GM19193 (cell line): ENCODE measurements around the gene KLK7.

Experiments
- POLR2A ChIP-seq: IDR thresholded peaks from 4 replicates; pipeline ENCODE4 v1.6.1; 2011; ENCODE audit not compliant: insufficient read depth, insufficient read length; ENCODE audit errors: extremely low read depth

KLK7 gene

GRCh38 chr19:50983625-50984292, at the start of gene KLK7:
Gene KLK7 (minus strand): TSS chr19:50983917. CDS start chr19:50982399, 1,518 bp downstream.
- TF ChIP-seq POLR2A: no peak

GRCh38 chr19:51031880-51032225, 48.1 kb upstream of the KLK7 start:
- TF ChIP-seq POLR2A: no peak

- no peak for TF ChIP-seq POLR2A
These were observed 47.6 kb upstream of the KLK7 start for GRCh38 chr19:51031220-51031879.

GRCh38 chr19:51030631-51031030, 46.9 kb upstream of the KLK7 start:
- no peak for TF ChIP-seq POLR2A

GRCh38 chr19:51029718-51030117, 46.0 kb upstream of the KLK7 start:
- TF ChIP-seq POLR2A: no peak

GRCh38 chr19:51027873-51028272, 44.2 kb upstream of the KLK7 start:
- TF ChIP-seq POLR2A: no peak

- no peak for TF ChIP-seq POLR2A
These were observed 43.5 kb upstream of the KLK7 start for GRCh38 chr19:51027126-51027806.

- no peak for TF ChIP-seq POLR2A
These were observed 42.8 kb upstream of the KLK7 start, which contains the start of gene KLK11 for GRCh38 chr19:51026554-51026831. Gene KLK11 (minus strand): TSS chr19:51026616. CDS start chr19:51025631, 985 bp downstream.

- TF ChIP-seq POLR2A: no peak
These were observed 42.3 kb upstream of the KLK7 start for GRCh38 chr19:51025809-51026553.

GRCh38 chr19:51025401-51025800, 41.7 kb upstream of the KLK7 start:
- TF ChIP-seq POLR2A: no peak

GRCh38 chr19:51024924-51025323, 41.2 kb upstream of the KLK7 start:
- TF ChIP-seq POLR2A: no peak

- no peak for TF ChIP-seq POLR2A
These were observed 40.2 kb upstream of the KLK7 start for GRCh38 chr19:51023946-51024345.

GRCh38 chr19:51022526-51022925, 38.8 kb upstream of the KLK7 start:
- no peak for TF ChIP-seq POLR2A

- TF ChIP-seq POLR2A: no peak
These were observed 37.4 kb upstream of the KLK7 start for GRCh38 chr19:51020988-51021651.

- TF ChIP-seq POLR2A: no peak
These were observed 35.8 kb upstream of the KLK7 start, which contains the start of gene KLK10 for GRCh38 chr19:51019544-51019925. Gene KLK10 (minus strand): TSS chr19:51019709. CDS start chr19:51019130, 579 bp downstream.

- no peak for TF ChIP-seq POLR2A
These were observed 35.2 kb upstream of the KLK7 start for GRCh38 chr19:51018745-51019543.
